ES-I3 (cell line): Measurements from ENCODE around the gene DIP2C.

ENCODE experiments used
- H3K36me3 ChIP-seq: 2 replicates; pipeline ENCODE4 v1.6.1; 2013; ENCODE audit warnings: mild to moderate bottlenecking, low read length, control low read depth, moderate library complexity; ENCODE audit not compliant: insufficient read depth
- H3K4me1 ChIP-seq: 2 replicates; pipeline ENCODE4 v1.6.1; 2013; ENCODE audit warnings: mild to moderate bottlenecking, control low read depth, low read length; ENCODE audit not compliant: insufficient read depth
- H3K9ac ChIP-seq: 2 replicates; pipeline ENCODE4 v1.6.1; 2013; ENCODE audit warnings: low read depth, mild to moderate bottlenecking, low read length, moderate library complexity
- H3K9me3 ChIP-seq: 2 replicates; pipeline ENCODE4 v1.6.1; 2013; ENCODE audit warnings: mild to moderate bottlenecking, low read length, moderate library complexity; ENCODE audit not compliant: control insufficient read depth, insufficient read depth

DIP2C gene

DNA sequence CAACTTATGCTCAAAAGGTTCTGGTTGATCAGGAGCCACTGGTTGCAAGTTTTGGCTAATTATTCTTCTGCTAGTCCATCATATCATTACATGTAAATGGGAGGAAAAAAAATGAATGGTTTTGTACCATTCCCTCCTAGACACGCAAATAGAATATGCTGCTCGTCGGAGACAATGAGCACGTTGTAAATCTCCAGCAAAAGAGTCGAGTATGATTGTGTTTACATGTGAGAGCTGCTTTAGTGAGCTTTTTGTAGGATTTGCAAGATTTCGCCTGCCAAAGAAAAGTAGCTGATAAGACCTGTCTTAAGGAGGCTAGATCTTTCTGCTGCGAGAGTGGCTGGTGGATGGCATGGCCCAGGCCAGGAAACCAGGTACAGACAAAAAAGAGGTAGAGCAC, 445.2 kb downstream of the DIP2C start:
- H3K4me1 ChIP-seq, result no peaks in the 10 kb centered on the region
- no peaks in the 10 kb centered on the region for H3K9me3 ChIP-seq
- peaks cover 9% of the 10 kb centered on the region for H3K36me3 ChIP-seq
- no peak overlapping the region for H3K9ac ChIP-seq

DNA sequence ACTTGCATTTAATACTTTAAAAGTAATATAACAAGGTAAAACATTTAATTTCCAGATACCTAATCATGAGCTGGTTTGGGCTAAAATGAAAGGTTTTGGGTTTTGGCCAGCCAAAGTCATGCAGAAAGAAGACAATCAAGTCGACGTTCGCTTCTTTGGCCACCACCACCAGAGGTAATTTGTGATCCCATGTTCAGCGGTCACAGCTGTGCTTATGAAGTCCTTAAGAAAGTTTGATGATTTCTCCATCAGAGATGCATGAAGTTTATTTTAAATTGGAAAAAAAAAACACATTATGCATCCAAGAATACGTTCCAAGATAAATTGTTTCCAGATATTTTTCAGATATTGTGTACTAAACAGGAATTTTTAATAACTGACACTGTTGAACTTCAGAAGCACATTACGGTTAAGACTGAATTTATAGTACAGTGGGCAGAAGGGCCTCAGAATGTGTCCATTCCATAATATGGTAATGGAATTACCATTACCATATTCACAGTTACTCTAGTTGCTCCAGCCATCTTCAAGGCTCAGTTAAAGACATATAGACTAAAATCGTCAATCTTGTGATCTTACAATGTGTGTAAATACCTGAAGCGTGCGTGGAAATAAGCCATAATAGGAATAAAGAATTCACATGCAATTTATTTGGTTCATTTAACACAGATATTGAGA, 447.4 kb downstream of the DIP2C start:
- no peak overlapping the region for H3K9ac ChIP-seq
- H3K4me1 ChIP-seq, result no peaks in the 10 kb centered on the region
- H3K9me3 ChIP-seq, result no peaks in the 10 kb centered on the region
- no peaks in the 10 kb centered on the region for H3K36me3 ChIP-seq

GRCh38 chr10:241451-241850, 448.0 kb downstream of the DIP2C start:
- H3K36me3 ChIP-seq, result no peaks in the 10 kb centered on the region
- no peaks in the 10 kb centered on the region for H3K4me1 ChIP-seq
- H3K9ac ChIP-seq, result no peak overlapping the region
- no peaks in the 10 kb centered on the region for H3K9me3 ChIP-seq

- no peaks in the 10 kb centered on the region for H3K36me3 ChIP-seq
- H3K9me3 ChIP-seq, result no peaks in the 10 kb centered on the region
- H3K4me1 ChIP-seq, result no peaks in the 10 kb centered on the region
- H3K9ac ChIP-seq, result no peak overlapping the region
Observed at GRCh38 chr10:239109-239508, 450.4 kb downstream of the DIP2C start.

- Histone ChIP-seq H3K36me3 (no peaks in the 10 kb centered on the region), H3K9me3 (no peaks in the 10 kb centered on the region), H3K4me1 (no peaks in the 10 kb centered on the region), H3K9ac (no peak overlapping the region)
Observed at GRCh38 chr10:235915-236314, 453.6 kb downstream of the DIP2C start.

GRCh38 chr10:234708-235406, 454.6 kb downstream of the DIP2C start:
- Histone ChIP-seq H3K9me3 (no peaks in the 10 kb centered on the region), H3K36me3 (no peaks in the 10 kb centered on the region), H3K9ac (no peak overlapping the region), H3K4me1 (no peaks in the 10 kb centered on the region)

- no peaks in the 10 kb centered on the region for H3K9me3 ChIP-seq
- no peaks in the 10 kb centered on the region for H3K36me3 ChIP-seq
- H3K4me1 ChIP-seq, result no peaks in the 10 kb centered on the region
- no peak overlapping the region for H3K9ac ChIP-seq
Observed at GRCh38 chr10:232878-233277, 456.6 kb downstream of the DIP2C start.

- H3K4me1 ChIP-seq, result no peaks in the 10 kb centered on the region
- no peak overlapping the region for H3K9ac ChIP-seq
- H3K36me3 ChIP-seq, result no peaks in the 10 kb centered on the region
- H3K9me3 ChIP-seq, result no peaks in the 10 kb centered on the region
Observed at GRCh38 chr10:232061-232460, 457.4 kb downstream of the DIP2C start.

- Histone ChIP-seq H3K4me1 (no peaks in the 10 kb centered on the region), H3K9ac (no peak overlapping the region), H3K9me3 (no peaks in the 10 kb centered on the region), H3K36me3 (no peaks in the 10 kb centered on the region)
Observed at GRCh38 chr10:230758-231157, 458.7 kb downstream of the DIP2C start.

- H3K4me1 ChIP-seq, result no peaks in the 10 kb centered on the region
- no peaks in the 10 kb centered on the region for H3K9me3 ChIP-seq
- no peak overlapping the region for H3K9ac ChIP-seq
- no peaks in the 10 kb centered on the region for H3K36me3 ChIP-seq
Observed at GRCh38 chr10:228366-228765, 461.1 kb downstream of the DIP2C start.

DNA sequence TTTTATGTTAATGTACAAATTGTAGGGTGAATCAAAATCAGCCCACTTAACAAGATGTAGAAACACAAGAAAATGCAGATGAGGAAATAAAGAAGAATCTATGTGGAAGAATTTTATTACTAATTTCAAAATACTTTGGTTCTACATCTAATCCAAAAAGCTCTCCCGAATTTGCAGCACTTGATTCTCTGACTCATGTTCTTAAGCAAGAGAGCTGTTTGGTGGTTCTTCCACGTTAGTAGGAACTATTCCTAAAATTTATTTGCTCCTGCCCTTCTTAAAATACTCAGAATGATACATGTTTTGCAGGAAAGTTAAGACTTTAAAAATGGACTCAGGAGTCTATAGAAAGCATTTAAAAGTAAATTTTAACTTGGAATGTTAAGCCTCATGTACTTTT, 462.5 kb downstream of the DIP2C start:
- Histone ChIP-seq H3K4me1 (no peaks in the 10 kb centered on the region), H3K9me3 (no peaks in the 10 kb centered on the region), H3K36me3 (no peaks in the 10 kb centered on the region), H3K9ac (no peak overlapping the region)

GRCh38 chr10:226018-226417, 463.4 kb downstream of the DIP2C start:
- H3K4me1 ChIP-seq, result no peaks in the 10 kb centered on the region
- no peak overlapping the region for H3K9ac ChIP-seq
- no peaks in the 10 kb centered on the region for H3K36me3 ChIP-seq
- no peaks in the 10 kb centered on the region for H3K9me3 ChIP-seq

- H3K4me1 ChIP-seq, result no peaks in the 10 kb centered on the region
- H3K36me3 ChIP-seq, result no peaks in the 10 kb centered on the region
- H3K9ac ChIP-seq, result no peak overlapping the region
- H3K9me3 ChIP-seq, result no peaks in the 10 kb centered on the region
Observed at GRCh38 chr10:224571-224970, 464.9 kb downstream of the DIP2C start.
